ENCODE measurements around the gene RPS16. TPM values are rescaled to one million over a fixed set of nuclear protein-coding genes. Genes with fewer than 3 reads are reported as not detected.
"Not testable (repeated sequence)": the region's sequence is repeated elsewhere in the genome, so short reads cannot be mapped to it uniquely, and the experiment has no call there.

The RPS16 gene
- total and polyA plus RNA-seq, 2 experiments from 2014 or later: 63.8 to 409 TPM

DNA sequence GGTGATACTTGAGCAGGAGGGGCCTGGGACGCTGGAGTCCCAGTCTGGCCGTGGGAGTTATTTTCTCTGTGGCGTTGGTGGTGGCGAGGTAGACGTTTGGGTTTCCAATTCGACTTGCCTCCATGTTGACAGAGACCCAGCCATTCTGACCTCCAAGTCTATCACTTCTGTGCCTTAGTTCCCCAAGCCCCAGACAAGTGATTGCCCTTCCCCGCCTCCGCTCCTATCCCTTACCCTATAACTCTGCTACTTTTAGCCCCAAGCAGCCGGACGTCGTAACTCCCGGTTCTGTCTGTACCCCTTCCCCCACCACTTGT is 45.4 kb upstream of the RPS16 start:
- Histone ChIP-seq H3K9me3 (ENCODE audit: low read depth) (no peaks in the 10 kb centered on the region), H3K27ac (peak overlapping the region; percentile 97), H3K27me3 (no peaks in the 10 kb centered on the region), H2AFZ (peak overlapping the region; percentile 55), H3K9me2 (replicated peaks; ENCODE audit: insufficient read depth) (no peaks in the 10 kb centered on the region), H3K4me3 (peak overlapping the region; percentile 74), H3K4me1 (ENCODE audit: insufficient read depth) (peaks cover 12% of the 10 kb centered on the region), H4K20me1 (ENCODE audit: insufficient read depth, poor library complexity, severe bottlenecking) (no peaks in the 10 kb centered on the region), H3K36me3 (replicated peaks; ENCODE audit: insufficient read depth, low read depth) (no peaks in the 10 kb centered on the region), H3K79me2 (peaks cover 23% of the 10 kb centered on the region), H3K4me2 (peak overlapping the region; percentile 92)
- DNase-seq (ENCODE audit: low spot score): no peak
- TF ChIP-seq, protein P1, sequence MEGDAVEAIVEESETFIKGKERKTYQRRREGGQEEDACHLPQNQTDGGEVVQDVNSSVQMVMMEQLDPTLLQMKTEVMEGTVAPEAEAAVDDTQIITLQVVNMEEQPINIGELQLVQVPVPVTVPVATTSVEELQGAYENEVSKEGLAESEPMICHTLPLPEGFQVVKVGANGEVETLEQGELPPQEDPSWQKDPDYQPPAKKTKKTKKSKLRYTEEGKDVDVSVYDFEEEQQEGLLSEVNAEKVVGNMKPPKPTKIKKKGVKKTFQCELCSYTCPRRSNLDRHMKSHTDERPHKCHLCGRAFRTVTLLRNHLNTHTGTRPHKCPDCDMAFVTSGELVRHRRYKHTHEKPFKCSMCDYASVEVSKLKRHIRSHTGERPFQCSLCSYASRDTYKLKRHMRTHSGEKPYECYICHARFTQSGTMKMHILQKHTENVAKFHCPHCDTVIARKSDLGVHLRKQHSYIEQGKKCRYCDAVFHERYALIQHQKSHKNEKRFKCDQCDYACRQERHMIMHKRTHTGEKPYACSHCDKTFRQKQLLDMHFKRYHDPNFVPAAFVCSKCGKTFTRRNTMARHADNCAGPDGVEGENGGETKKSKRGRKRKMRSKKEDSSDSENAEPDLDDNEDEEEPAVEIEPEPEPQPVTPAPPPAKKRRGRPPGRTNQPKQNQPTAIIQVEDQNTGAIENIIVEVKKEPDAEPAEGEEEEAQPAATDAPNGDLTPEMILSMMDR (IDR thresholded peaks at IDR 0.05; ENCODE audit: poor library complexity): no peak
- TF ChIP-seq EZH2phosphoT487 (IDR thresholded peaks at IDR 0.05; ENCODE audit: low read depth, severe bottlenecking, unreplicated experiment) (no peak), EZH2 (IDR thresholded peaks at IDR 0.05; ENCODE audit: borderline replicate concordance) (no peak)
- 3% methylated on average over 12 of the region's 12 CpGs for WGBS (ENCODE audit: low lambda C conversion rate, missing lambda C conversion rate)

GRCh38 chr19:39480337-39481228 is 44.8 kb upstream of the RPS16 start, which contains the start of gene TIMM50:
TIMM50 (plus strand) TSS chr19:39480838; CDS start chr19:39480854, 16 bp downstream.
- Histone ChIP-seq H3K79me2 (peaks cover 23% of the 10 kb centered on the region), H3K27me3 (no peaks in the 10 kb centered on the region), H2AFZ (peak within 1 kb of the TSS; percentile 79), H3K27ac (peak within 1 kb of the TSS; percentile 97), H3K4me3 (peak within 1 kb of the TSS; percentile 74), H3K36me3 (replicated peaks; ENCODE audit: insufficient read depth, low read depth) (no peaks in the 10 kb centered on the region), H3K9me3 (ENCODE audit: low read depth) (no peaks in the 10 kb centered on the region), H3K4me1 (ENCODE audit: insufficient read depth) (peaks cover 12% of the 10 kb centered on the region), H3K4me2 (peak within 1 kb of the TSS; percentile 92), H3K9me2 (replicated peaks; ENCODE audit: insufficient read depth) (no peaks in the 10 kb centered on the region), H4K20me1 (ENCODE audit: insufficient read depth, poor library complexity, severe bottlenecking) (no peaks in the 10 kb centered on the region)
- TF ChIP-seq, protein P1 (IDR thresholded peaks at IDR 0.05; ENCODE audit: poor library complexity): no peak
- TF ChIP-seq EZH2phosphoT487 (IDR thresholded peaks at IDR 0.05; ENCODE audit: low read depth, severe bottlenecking, unreplicated experiment) (no peak), EZH2 (IDR thresholded peaks at IDR 0.05; ENCODE audit: borderline replicate concordance) (no peak)
- DNase-seq (ENCODE audit: low spot score): peak; percentile 99
- WGBS (ENCODE audit: low lambda C conversion rate, missing lambda C conversion rate): 4% methylated on average over 38 of the region's 62 CpGs

- Histone ChIP-seq H2AFZ (peak overlapping the region; percentile 79), H3K27me3 (no peaks in the 10 kb centered on the region), H3K9me2 (replicated peaks; ENCODE audit: insufficient read depth) (no peaks in the 10 kb centered on the region), H3K36me3 (replicated peaks; ENCODE audit: insufficient read depth, low read depth) (no peaks in the 10 kb centered on the region), H3K4me2 (peak overlapping the region; percentile 77), H4K20me1 (ENCODE audit: insufficient read depth, poor library complexity, severe bottlenecking) (no peaks in the 10 kb centered on the region), H3K4me1 (ENCODE audit: insufficient read depth) (peaks cover 12% of the 10 kb centered on the region), H3K27ac (peak overlapping the region; percentile 91), H3K4me3 (no peak overlapping the region), H3K9me3 (ENCODE audit: low read depth) (no peaks in the 10 kb centered on the region), H3K79me2 (peaks cover 23% of the 10 kb centered on the region)
- TF ChIP-seq EZH2phosphoT487 (IDR thresholded peaks at IDR 0.05; ENCODE audit: low read depth, severe bottlenecking, unreplicated experiment) (no peak), EZH2 (IDR thresholded peaks at IDR 0.05; ENCODE audit: borderline replicate concordance) (no peak)
- TF ChIP-seq, protein P1 (IDR thresholded peaks at IDR 0.05; ENCODE audit: poor library complexity): no peak
- no peak for DNase-seq (ENCODE audit: low spot score)
- WGBS (ENCODE audit: low lambda C conversion rate, missing lambda C conversion rate): 51% methylated on average over 10 of the region's 10 CpGs
Measured at GRCh38 chr19:39479916-39480315, 44.2 kb upstream of the RPS16 start.

DNA sequence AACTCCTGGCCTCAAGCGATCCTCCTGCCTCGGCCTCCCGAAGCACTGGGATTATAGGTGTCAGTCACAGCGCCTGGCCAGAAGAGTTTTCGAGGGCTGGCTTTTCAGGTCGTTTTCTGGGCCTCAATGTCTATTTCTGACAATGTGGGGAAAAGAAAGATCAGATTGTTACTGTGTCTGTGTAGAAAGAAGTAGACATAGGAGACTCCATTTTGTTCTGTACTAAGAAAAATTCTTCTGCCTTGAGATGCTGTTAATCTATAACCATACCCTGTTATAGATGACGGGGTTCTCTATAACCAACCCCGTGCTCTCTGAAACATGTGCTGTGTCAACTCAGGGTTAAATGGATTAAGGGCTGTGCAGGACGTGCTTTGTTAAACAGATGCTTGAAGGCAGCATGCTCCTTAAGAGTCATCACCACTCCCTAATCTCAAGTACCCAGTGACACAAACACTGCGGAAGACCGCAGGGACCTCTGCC is 43.6 kb upstream of the RPS16 start:
- not testable (repeated sequence) for H3K9me2 ChIP-seq (replicated peaks; ENCODE audit: insufficient read depth); H3K9me3 ChIP-seq (ENCODE audit: low read depth); H3K4me3 ChIP-seq; H3K27me3 ChIP-seq; H4K20me1 ChIP-seq (ENCODE audit: insufficient read depth, poor library complexity, severe bottlenecking); H2AFZ ChIP-seq; DNase-seq (ENCODE audit: low spot score); H3K36me3 ChIP-seq (replicated peaks; ENCODE audit: insufficient read depth, low read depth)
- 64% methylated on average over 11 of the region's 11 CpGs for WGBS (ENCODE audit: low lambda C conversion rate, missing lambda C conversion rate)
- H3K27ac ChIP-seq: peak overlapping the region; percentile 91
- H3K79me2 ChIP-seq: peaks cover 23% of the 10 kb centered on the region
- H3K4me2 ChIP-seq: peak overlapping the region; percentile 77
- peaks cover 12% of the 10 kb centered on the region for H3K4me1 ChIP-seq (ENCODE audit: insufficient read depth)

All from hepatocyte (in vitro differentiated cells).